Endothelial cell of umbilical vein (primary cell): ENCODE results near the gene MAGEA11. TPM values are rescaled to one million over a fixed set of nuclear protein-coding genes. Genes with fewer than 3 reads are reported as not detected.

ENCODE experiments used
- BruUV-seq: library from RNA; stranded (reverse); fragments of 400-500 nt; replicated peaks from 2 replicates; lab custom pipeline; 2021; lab: Mats Ljungman, UMichigan
- CTCF ChIA-PET: fragments of 300-600, 350-600 bp; sonication (Branson Sonifier 250); formaldehyde crosslinking; loops from one replicate; lab custom pipeline; 2021; ENCODE audit warnings: antibody characterized with exemption, inconsistent platforms; lab: Charles Lee
- POLR2A ChIA-PET: fragments of 300-600, 350-600 bp; sonication (Branson Sonifier 250); formaldehyde crosslinking; loops from one replicate; lab custom pipeline; 2021; ENCODE audit warnings: antibody characterized with exemption, inconsistent platforms; lab: Charles Lee
- DNase-seq: peaks from one replicate; pipeline ENCODE4 v3.0.0-alpha.2; 2011; ENCODE audit warnings: low read depth, low spot score
- FAIRE-seq: peaks from 2 replicates; lab custom pipeline; 2011; peaks lifted over from hg19 to GRCh38; lab: Jason Lieb, UNC
- H2AFZ ChIP-seq: 2 replicates; pipeline ENCODE4 v1.6.0; 2012; ENCODE audit warnings: low read depth, low read length, control low read depth, inconsistent platforms
- H3K27ac ChIP-seq: 2 replicates; pipeline ENCODE4 v1.5.1; 2011; ENCODE audit warnings: low read depth, mild to moderate bottlenecking, control low read depth, low read length, moderate library complexity; ENCODE audit not compliant: insufficient read depth
- H3K27me3 ChIP-seq, 2 experiments: 2 replicates each; pipeline versions ENCODE4 v1.6.0 to v1.6.1; 2011; ENCODE audit warnings: low read length in 2 of 2, mixed read lengths in 1 of 2; ENCODE audit not compliant: control insufficient read depth in 2 of 2, insufficient read depth in 2 of 2
- H3K36me3 ChIP-seq, 2 experiments: 2 replicates in 1 of 2; 3 replicates in 1 of 2; pipeline ENCODE4 v1.5.1; 2011; ENCODE audit warnings: low read length in 2 of 2, mild to moderate bottlenecking in 1 of 2, moderate library complexity in 1 of 2; ENCODE audit not compliant: control insufficient read depth in 2 of 2, insufficient read depth in 2 of 2; ENCODE audit errors: extremely low read depth in 1 of 2
- H3K4me1 ChIP-seq: 3 replicates; pipeline ENCODE4 v1.5.1; 2011; ENCODE audit warnings: mild to moderate bottlenecking, low read length; ENCODE audit not compliant: control insufficient read depth, insufficient read depth; ENCODE audit errors: extremely low read depth
- H3K4me2 ChIP-seq: 2 replicates; pipeline ENCODE4 v1.6.1; 2011; ENCODE audit warnings: low read length, control low read depth, mixed read lengths; ENCODE audit not compliant: insufficient read depth
- H3K4me3 ChIP-seq, 3 experiments: fragments of 200-600 bp in 1 of 3; sonication (generic), shearing (Covaris generic) in 1 of 3; replicated peaks in 1 of 3; 2 replicates each; pipeline ENCODE4 v1.5.1; 2011 to 2016; ENCODE audit warnings: control low read depth in 3 of 3, low read length in 3 of 3, mild to moderate bottlenecking in 2 of 3, inconsistent platforms in 1 of 3, low read depth in 1 of 3, moderate library complexity in 1 of 3; ENCODE audit not compliant: insufficient read depth in 1 of 3
- H3K79me2 ChIP-seq: 2 replicates; pipeline ENCODE4 v1.6.0; 2012; ENCODE audit warnings: low read length, inconsistent platforms; ENCODE audit not compliant: control insufficient read depth, insufficient read depth
- H3K9ac ChIP-seq: replicated peaks from 2 replicates; pipeline ENCODE3; 2011; ENCODE audit warnings: low read length, control low read depth; ENCODE audit not compliant: insufficient read depth; ENCODE audit errors: extremely low read depth
- H3K9me1 ChIP-seq: replicated peaks from 3 replicates; pipeline ENCODE4 v1.6.0; 2011; ENCODE audit warnings: mild to moderate bottlenecking, low read length; ENCODE audit not compliant: control insufficient read depth, insufficient read depth; ENCODE audit errors: extremely low read depth
- H3K9me3 ChIP-seq: replicated peaks from 2 replicates; pipeline ENCODE4 v1.5.1; 2012; ENCODE audit warnings: low read length, inconsistent platforms; ENCODE audit not compliant: control insufficient read depth, insufficient read depth
- H4K20me1 ChIP-seq: replicated peaks from 2 replicates; pipeline ENCODE3; 2011; ENCODE audit warnings: mild to moderate bottlenecking, low read length; ENCODE audit not compliant: control insufficient read depth, insufficient read depth; ENCODE audit errors: extremely low read depth
- CTCF ChIP-seq, 2 donors: IDR thresholded peaks; 1 replicate in 1 of 2; 2 replicates in 1 of 2; pipeline ENCODE4 v1.5.1; 2011; ENCODE audit warnings: low read length in 2 of 2, mild to moderate bottlenecking in 2 of 2, moderate library complexity in 2 of 2, control low read depth in 1 of 2, inconsistent platforms in 1 of 2, low read depth in 1 of 2; ENCODE audit not compliant: insufficient read depth in 1 of 2; ENCODE audit errors: extremely low read depth in 1 of 2
- EZH2 ChIP-seq: IDR thresholded peaks from 2 replicates; pipeline ENCODE4 v1.6.1; 2012; ENCODE audit warnings: borderline replicate concordance, low read depth, mild to moderate bottlenecking, moderate library complexity, low read length, inconsistent platforms; ENCODE audit not compliant: severe bottlenecking
- FOS ChIP-seq: IDR thresholded peaks from 2 replicates; pipeline ENCODE4 v1.6.1; 2011; ENCODE audit warnings: mild to moderate bottlenecking, low read length, moderate library complexity, borderline replicate concordance; ENCODE audit not compliant: insufficient read depth
- GATA2 ChIP-seq: IDR thresholded peaks from 2 replicates; pipeline ENCODE4 v1.7.0; 2011; ENCODE audit warnings: low read depth, mild to moderate bottlenecking, moderate library complexity, mixed read lengths, low read length; ENCODE audit not compliant: insufficient read length, insufficient read depth
- JUN ChIP-seq: IDR thresholded peaks from 2 replicates; pipeline ENCODE4 v1.6.1; 2011; ENCODE audit warnings: borderline replicate concordance, low read depth; ENCODE audit not compliant: insufficient read length, insufficient read depth
- MYC ChIP-seq: IDR thresholded peaks from one replicate; pipeline ENCODE4 v1.6.1; 2011; ENCODE audit warnings: mild to moderate bottlenecking, low read depth, low read length
- POLR2A ChIP-seq: IDR thresholded peaks from 2 replicates; pipeline ENCODE4 v1.6.1; 2012; ENCODE audit warnings: low read depth, mild to moderate bottlenecking, control low read depth, low read length
- POLR2AphosphoS5 ChIP-seq: IDR thresholded peaks from 2 replicates; pipeline ENCODE4 v1.6.1; 2012; ENCODE audit warnings: low read depth, mild to moderate bottlenecking, control low read depth, low read length, moderate library complexity; ENCODE audit not compliant: insufficient read depth
- dilution Hi-C: fragments of 300-500 bp; cut with MboI; formaldehyde crosslinking; loops from one replicate; pipeline ENCODE4 v1.15.0; 2019; ENCODE audit warnings: low sequenced_read_pairs; ENCODE audit not compliant: extremely low pct_ligation_motif_present
- intact Hi-C: fragments of 100-400 bp; cut with micrococcal nuclease; formaldehyde crosslinking; loops from one replicate; pipeline ENCODE4 v1.10.0; 2022
- polyA plus RNA-seq, 4 experiments: library from polyadenylated mRNA; depleted of rRNA in 3 of 4; stranded (reverse) in 3 of 4; unstranded in 1 of 4; fragments of >200 nt; gene quantifications; 2 replicates each; pipeline versions ENCODE4 v1.2.1 to v1.2.3, GENCODE V29; 2011 to 2012; ENCODE audit warnings: missing spikeins in 1 of 4
- total RNA-seq: library from RNA; stranded (reverse); gene quantifications from 2 replicates; pipeline ENCODE4 v1.2.3, GENCODE V29; 2021

MAGEA11 gene
- total and polyA plus RNA-seq, 2 donors (not counting 3 experiments of a cell fraction or from before 2014, with no cell fraction given), result not detected

- Histone ChIP-seq H3K9ac (no peak overlapping the region), H2AFZ (no peak overlapping the region), H3K36me3 (no peaks in the 10 kb centered on the region), H4K20me1 (no peaks in the 10 kb centered on the region), H3K4me1 (no peaks in the 10 kb centered on the region), H3K79me2 (no peaks in the 10 kb centered on the region), H3K9me1 (no peaks in the 10 kb centered on the region), H3K27me3 (no peaks in the 10 kb centered on the region), H3K4me2 (no peak overlapping the region), H3K4me3 (no peak overlapping the region), H3K9me3 (no peaks in the 10 kb centered on the region), H3K27ac (no peak overlapping the region)
- dilution Hi-C loops (no loop called here), intact Hi-C loops (no loop called here)
- DNase-seq (no peak), FAIRE-seq (no peak)
- POLR2A ChIA-PET, result no interaction called here
- BruUV-seq, result no TSS peak
- CTCF ChIA-PET, result no interaction called here
- TF ChIP-seq POLR2A (no peak), MYC (no peak), EZH2 (no peak), GATA2 (no peak), CTCF (IDR thresholded peaks at IDR 0.05; ENCODE audit: extremely low read depth in 1 of 2, insufficient read depth in 1 of 2, low read depth in 1 of 2, low read length in 2 of 2) (no peak), POLR2AphosphoS5 (no peak), JUN (no peak), FOS (no peak)
Measured at GRCh38 chrX:149757206-149758067, 45.6 kb downstream of the MAGEA11 start.
